HUES64 (cell line): ENCODE measurements around the gene CHRM3.

Experiments used
- H3K27ac ChIP-seq: 2 replicates; pipeline ENCODE4 v1.7.0; 2013; ENCODE audit warnings: low read depth, low read length, inconsistent platforms
- H3K27me3 ChIP-seq: 2 replicates; pipeline ENCODE4 v1.6.1; 2013; ENCODE audit warnings: mild to moderate bottlenecking, low read length; ENCODE audit not compliant: insufficient read depth
- H3K36me3 ChIP-seq: 2 replicates; pipeline ENCODE4 v1.6.1; 2013; ENCODE audit warnings: mild to moderate bottlenecking, low read length; ENCODE audit not compliant: insufficient read depth
- H3K4me1 ChIP-seq: 2 replicates; pipeline ENCODE4 v1.6.1; 2013; ENCODE audit warnings: mild to moderate bottlenecking, low read length, moderate library complexity; ENCODE audit not compliant: insufficient read depth
- H3K4me3 ChIP-seq: 2 replicates; pipeline ENCODE4 v1.5.1; 2013; ENCODE audit warnings: mild to moderate bottlenecking, low read length, moderate library complexity
- H3K9ac ChIP-seq: 2 replicates; pipeline ENCODE4 v1.6.1; 2013; ENCODE audit warnings: mild to moderate bottlenecking, low read depth, low read length
- H3K9me3 ChIP-seq: 2 replicates; pipeline ENCODE4 v1.6.1; 2013; ENCODE audit warnings: low read depth, low read length; ENCODE audit not compliant: insufficient read depth
- WGBS: fragments of 150-250, 120-280 bp; methylation state at CpG from one replicate; pipeline ENCODE4 v1.1.7; 2013; ENCODE audit warnings: missing lambda C conversion rate; 5-methylcytosine and 5-hydroxymethylcytosine counted together

CHRM3 gene

DNA sequence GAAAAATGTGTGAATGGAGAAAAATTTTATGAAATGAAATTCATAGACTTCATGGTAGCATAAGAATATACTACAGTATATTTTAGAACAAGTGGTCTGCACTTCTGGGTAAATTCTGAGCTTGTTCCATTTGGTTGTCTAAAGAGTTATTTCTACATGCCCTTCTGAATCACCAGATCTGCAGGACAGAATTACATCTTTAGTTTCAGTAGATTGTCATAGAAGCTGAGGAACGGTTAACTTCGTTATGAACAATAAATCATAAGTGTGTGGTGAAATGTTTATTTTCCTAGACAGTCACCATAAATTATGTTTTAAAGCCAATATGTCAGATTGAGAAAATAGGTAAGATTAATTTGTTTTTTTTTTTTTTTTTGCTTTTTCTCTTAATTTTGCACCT lies 30.9 kb downstream of the CHRM3 start:
- no peak overlapping the region for H3K9ac ChIP-seq
- WGBS, result 100% methylated on average over 2 of the region's 2 CpGs
- no peaks in the 10 kb centered on the region for H3K9me3 ChIP-seq
- H3K27ac ChIP-seq, result no peak overlapping the region
- H3K4me1 ChIP-seq, result no peaks in the 10 kb centered on the region
- H3K27me3 ChIP-seq, result no peaks in the 10 kb centered on the region
- no peak overlapping the region for H3K4me3 ChIP-seq
- H3K36me3 ChIP-seq, result no peaks in the 10 kb centered on the region

DNA sequence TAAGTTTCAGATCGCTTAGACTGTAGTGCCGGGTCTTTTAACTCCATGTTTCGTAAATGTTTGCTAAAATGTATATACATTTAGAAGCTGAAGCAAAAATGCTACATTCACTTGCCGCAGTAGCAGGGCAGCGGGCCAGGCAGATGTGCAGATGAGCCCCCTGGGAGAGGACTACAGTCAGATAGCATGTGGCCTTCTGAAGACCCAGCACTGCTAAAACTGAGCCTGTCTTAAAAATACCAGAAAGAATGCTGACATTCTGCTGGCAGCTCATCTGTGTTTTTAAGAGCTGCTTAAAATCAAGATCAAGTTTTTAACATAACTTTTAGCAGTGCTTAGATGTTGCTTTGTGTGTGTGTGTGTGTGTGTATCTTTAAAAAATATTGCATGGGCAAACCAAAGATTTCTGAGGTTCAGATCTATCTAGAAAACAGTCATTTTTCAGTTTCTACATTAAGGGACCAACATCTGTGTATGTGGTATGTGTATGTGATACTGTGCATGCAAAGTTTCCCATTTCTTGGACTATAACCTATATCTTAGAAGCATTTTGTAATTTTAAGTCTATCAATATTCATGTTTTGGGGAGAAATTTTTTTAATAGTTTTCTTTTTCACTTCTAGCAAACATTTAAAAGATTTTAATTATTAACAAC lies 31.7 kb downstream of the CHRM3 start:
- no peaks in the 10 kb centered on the region for H3K27me3 ChIP-seq
- WGBS, result 85% methylated on average over 5 of the region's 5 CpGs

GRCh38 chr1:239418681-239419080 lies 32.3 kb downstream of the CHRM3 start:
- 86% methylated on average over 1 of the region's 1 CpG for WGBS
- Histone ChIP-seq H3K9ac (no peak overlapping the region), H3K27ac (no peak overlapping the region), H3K36me3 (no peaks in the 10 kb centered on the region), H3K27me3 (no peaks in the 10 kb centered on the region), H3K4me1 (no peaks in the 10 kb centered on the region), H3K9me3 (no peaks in the 10 kb centered on the region), H3K4me3 (no peak overlapping the region)

More for the DNA sequence above, 31.7 kb downstream of the CHRM3 start:
- Histone ChIP-seq H3K4me1 (no peaks in the 10 kb centered on the region), H3K4me3 (no peak overlapping the region), H3K9me3 (no peaks in the 10 kb centered on the region), H3K27ac (no peak overlapping the region), H3K9ac (no peak overlapping the region), H3K36me3 (no peaks in the 10 kb centered on the region)

DNA sequence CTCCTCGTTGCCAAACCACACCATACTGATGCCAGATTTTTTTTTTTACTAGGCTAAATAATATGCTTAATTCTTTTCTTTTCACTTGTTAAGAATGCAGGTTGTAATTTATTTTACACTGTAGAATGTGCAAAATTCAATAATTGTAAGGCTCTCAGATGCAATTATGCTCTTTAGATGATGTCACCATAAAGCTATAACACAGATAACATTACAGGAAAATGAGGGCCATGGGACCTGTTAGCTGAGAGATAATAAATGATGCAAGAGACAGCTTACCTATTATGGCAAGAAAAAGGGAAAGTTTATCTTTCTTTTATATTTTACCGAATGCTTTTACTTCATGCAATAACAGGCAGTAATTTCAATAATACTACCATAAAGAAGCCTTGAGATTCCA lies 35.4 kb downstream of the CHRM3 start:
- Histone ChIP-seq H3K27me3 (no peaks in the 10 kb centered on the region), H3K27ac (no peak overlapping the region), H3K9me3 (no peaks in the 10 kb centered on the region), H3K9ac (no peak overlapping the region), H3K4me1 (no peaks in the 10 kb centered on the region), H3K36me3 (no peaks in the 10 kb centered on the region), H3K4me3 (no peak overlapping the region)
- WGBS, result 100% methylated on average over 1 of the region's 2 CpGs

- no peaks in the 10 kb centered on the region for H3K36me3 ChIP-seq
- H3K27me3 ChIP-seq, result no peaks in the 10 kb centered on the region
- no peak overlapping the region for H3K27ac ChIP-seq
- no peak overlapping the region for H3K4me3 ChIP-seq
- 95% methylated on average over 3 of the region's 3 CpGs for WGBS
- no peaks in the 10 kb centered on the region for H3K9me3 ChIP-seq
- H3K9ac ChIP-seq, result no peak overlapping the region
- no peaks in the 10 kb centered on the region for H3K4me1 ChIP-seq
Measured at GRCh38 chr1:239422818-239423217, 36.5 kb downstream of the CHRM3 start.

- H3K4me3 ChIP-seq, result no peak overlapping the region
- H3K9ac ChIP-seq, result no peak overlapping the region
- no peaks in the 10 kb centered on the region for H3K27me3 ChIP-seq
- no peaks in the 10 kb centered on the region for H3K36me3 ChIP-seq
- no peak overlapping the region for H3K27ac ChIP-seq
- no peaks in the 10 kb centered on the region for H3K4me1 ChIP-seq
- WGBS, result 95% methylated on average over 4 of the region's 4 CpGs
- H3K9me3 ChIP-seq, result no peaks in the 10 kb centered on the region
Measured at GRCh38 chr1:239426821-239427475, 40.6 kb downstream of the CHRM3 start.

- H3K27me3 ChIP-seq, result no peaks in the 10 kb centered on the region
- H3K9ac ChIP-seq, result no peak overlapping the region
- H3K27ac ChIP-seq, result no peak overlapping the region
- H3K4me1 ChIP-seq, result no peaks in the 10 kb centered on the region
- no peaks in the 10 kb centered on the region for H3K36me3 ChIP-seq
- H3K9me3 ChIP-seq, result no peaks in the 10 kb centered on the region
- H3K4me3 ChIP-seq, result no peak overlapping the region
- 100% methylated on average over 3 of the region's 3 CpGs for WGBS
Measured at GRCh38 chr1:239427712-239428111, 41.3 kb downstream of the CHRM3 start.

GRCh38 chr1:239428120-239428710 lies 41.8 kb downstream of the CHRM3 start:
- Histone ChIP-seq H3K27me3 (no peaks in the 10 kb centered on the region), H3K4me1 (no peaks in the 10 kb centered on the region), H3K36me3 (no peaks in the 10 kb centered on the region), H3K9me3 (no peaks in the 10 kb centered on the region), H3K4me3 (no peak overlapping the region), H3K9ac (no peak overlapping the region), H3K27ac (no peak overlapping the region)
- 89% methylated on average over 4 of the region's 4 CpGs for WGBS

DNA sequence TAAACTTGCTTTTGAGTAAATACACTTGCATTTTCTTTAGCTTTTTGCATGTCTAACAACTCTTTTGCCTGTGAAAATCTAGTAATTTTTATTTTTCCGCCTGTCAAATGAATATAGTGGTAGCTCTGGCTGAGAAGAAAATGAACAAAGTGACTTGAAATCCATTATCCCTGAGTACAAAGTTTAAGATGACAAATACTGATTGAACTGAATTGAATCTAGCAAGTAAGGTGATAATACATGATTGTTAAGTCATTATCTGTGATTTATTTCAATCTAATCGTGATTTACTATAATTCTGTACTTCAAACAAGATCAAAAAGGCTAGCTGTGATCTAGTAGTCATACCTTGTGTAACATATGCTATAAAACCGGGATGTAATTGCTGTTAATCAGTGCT lies 42.8 kb downstream of the CHRM3 start:
- H3K4me3 ChIP-seq, result no peak overlapping the region
- H3K27me3 ChIP-seq, result no peaks in the 10 kb centered on the region
- H3K4me1 ChIP-seq, result no peaks in the 10 kb centered on the region
- no peak overlapping the region for H3K27ac ChIP-seq
- H3K9ac ChIP-seq, result no peak overlapping the region
- H3K36me3 ChIP-seq, result no peaks in the 10 kb centered on the region
- 97% methylated on average over 2 of the region's 3 CpGs for WGBS
- H3K9me3 ChIP-seq, result no peaks in the 10 kb centered on the region

- H3K27me3 ChIP-seq, result no peaks in the 10 kb centered on the region
- H3K27ac ChIP-seq, result no peak overlapping the region
- no peaks in the 10 kb centered on the region for H3K4me1 ChIP-seq
- no peak overlapping the region for H3K9ac ChIP-seq
- WGBS, result 95% methylated on average over 1 of the region's 1 CpG
- H3K36me3 ChIP-seq, result no peaks in the 10 kb centered on the region
- no peaks in the 10 kb centered on the region for H3K9me3 ChIP-seq
- H3K4me3 ChIP-seq, result no peak overlapping the region
Measured at GRCh38 chr1:239432255-239432654, 45.9 kb downstream of the CHRM3 start.

- H3K9me3 ChIP-seq, result no peaks in the 10 kb centered on the region
- 92% methylated on average over 4 of the region's 5 CpGs for WGBS
- H3K9ac ChIP-seq, result no peak overlapping the region
- no peaks in the 10 kb centered on the region for H3K27me3 ChIP-seq
- H3K36me3 ChIP-seq, result no peaks in the 10 kb centered on the region
- no peaks in the 10 kb centered on the region for H3K4me1 ChIP-seq
- H3K4me3 ChIP-seq, result no peak overlapping the region
- H3K27ac ChIP-seq, result no peak overlapping the region
Measured at GRCh38 chr1:239434181-239434580, 47.8 kb downstream of the CHRM3 start.
